ENCODE results near the gene ZNF345.

The ZNF345 gene

GRCh38 chr19:36918090-36918489, 67.4 kb downstream of the ZNF345 start:
- no peak for DNase-seq
